ENCODE measurements around the gene PCDHAC2.
A peak's percentile ranks its signal among the peaks of the same experiment; 100 is the strongest.

The PCDHAC2 gene

GRCh38 chr5:140986117-140986521 is 19.8 kb downstream of the PCDHAC2 start:
- no peak overlapping the region for H2BK5ac ChIP-seq (ENCODE audit: low read length)
- no peaks in the 10 kb centered on the region for H3K36me3 ChIP-seq (replicated peaks in 1 of 2; ENCODE audit: control insufficient read depth in 2 of 2, insufficient read depth in 2 of 2, low read length in 2 of 2)
- no peaks in the 10 kb centered on the region for H3K79me1 ChIP-seq (ENCODE audit: low read depth, low read length)
- H4K91ac ChIP-seq (ENCODE audit: low read depth, low read length, poor library complexity): no peak overlapping the region
- H3K4ac ChIP-seq (ENCODE audit: low read length): no peak overlapping the region
- H3K23ac ChIP-seq (ENCODE audit: low read depth, low read length, poor library complexity): no peak overlapping the region
- H2AFZ ChIP-seq (ENCODE audit: low read length): peak overlapping the region; percentile 65
- no peaks in the 10 kb centered on the region for H3K9me3 ChIP-seq (replicated peaks in 1 of 2; ENCODE audit: control insufficient read depth in 2 of 2, insufficient read depth in 1 of 2, low read depth in 1 of 2, low read length in 2 of 2)
- peaks cover 23 to 31% of the 10 kb centered on the region in 2 donors for H3K4me1 ChIP-seq (ENCODE audit: control insufficient read depth in 2 of 2, insufficient read depth in 1 of 2, low read depth in 1 of 2, low read length in 2 of 2)
- no CpG with 5 or more reads among the region's 3 CpGs for WGBS, 2 donors (ENCODE audit: extremely low coverage in 2 of 2, insufficient read length in 2 of 2, insufficient replicate concordance in 1 of 2)
- H4K8ac ChIP-seq (ENCODE audit: low read depth, low read length): no peak overlapping the region
- no peaks in the 10 kb centered on the region for H3K27me3 ChIP-seq (ENCODE audit: control insufficient read depth in 3 of 3, insufficient read depth in 3 of 3, low read depth in 1 of 3, low read length in 3 of 3)
- H3K4me2 ChIP-seq (ENCODE audit: insufficient read depth, low read length, poor library complexity, severe bottlenecking): peak overlapping the region; percentile 21
- no peak overlapping the region for H2BK120ac ChIP-seq (ENCODE audit: low read depth, low read length)
- H2AK5ac ChIP-seq (ENCODE audit: low read depth, low read length): no peak overlapping the region
- no peak overlapping the region for H3K4me3 ChIP-seq (ENCODE audit: low read length in 2 of 2)
- peak; percentile 88 for DNase-seq (ENCODE audit: low spot score)
- H3K18ac ChIP-seq (ENCODE audit: low read length): no peak overlapping the region
- no peak overlapping the region for H2BK12ac ChIP-seq (ENCODE audit: low read length)
- no peak overlapping the region for H2BK15ac ChIP-seq (ENCODE audit: low read length)
- no peak overlapping the region for H3K14ac ChIP-seq (ENCODE audit: low read length)
- H3K9ac ChIP-seq (ENCODE audit: low read depth, low read length, poor library complexity): no peak overlapping the region
- peak overlapping the region; percentile 91 for H3K27ac ChIP-seq (replicated peaks; ENCODE audit: low read length)

- no peak overlapping the region for H3K18ac ChIP-seq (ENCODE audit: low read length)
- no peak overlapping the region for H3K4me2 ChIP-seq (ENCODE audit: insufficient read depth, low read length, poor library complexity, severe bottlenecking)
- no peaks in the 10 kb centered on the region for H3K36me3 ChIP-seq (replicated peaks in 1 of 2; ENCODE audit: control insufficient read depth in 2 of 2, insufficient read depth in 2 of 2, low read length in 2 of 2)
- H2AFZ ChIP-seq (ENCODE audit: low read length): no peak overlapping the region
- peaks cover 23 to 34% of the 10 kb centered on the region in 2 donors for H3K4me1 ChIP-seq (ENCODE audit: control insufficient read depth in 2 of 2, insufficient read depth in 1 of 2, low read depth in 1 of 2, low read length in 2 of 2)
- H3K27me3 ChIP-seq (ENCODE audit: control insufficient read depth in 3 of 3, insufficient read depth in 3 of 3, low read depth in 1 of 3, low read length in 3 of 3): no peaks in the 10 kb centered on the region
- H3K23ac ChIP-seq (ENCODE audit: low read depth, low read length, poor library complexity): no peak overlapping the region
- DNase-seq (ENCODE audit: low spot score): no peak
- H2BK5ac ChIP-seq (ENCODE audit: low read length): no peak overlapping the region
- no peak overlapping the region for H2BK15ac ChIP-seq (ENCODE audit: low read length)
- H3K9me3 ChIP-seq (replicated peaks in 1 of 2; ENCODE audit: control insufficient read depth in 2 of 2, insufficient read depth in 1 of 2, low read depth in 1 of 2, low read length in 2 of 2): no peaks in the 10 kb centered on the region
- no peak overlapping the region for H3K14ac ChIP-seq (ENCODE audit: low read length)
- no peaks in the 10 kb centered on the region for H3K79me1 ChIP-seq (ENCODE audit: low read depth, low read length)
- H4K8ac ChIP-seq (ENCODE audit: low read depth, low read length): no peak overlapping the region
- WGBS, 2 donors (ENCODE audit: extremely low coverage in 2 of 2, insufficient read length in 2 of 2, insufficient replicate concordance in 1 of 2): no CpG with 5 or more reads among the region's 5 CpGs
- H3K9ac ChIP-seq (ENCODE audit: low read depth, low read length, poor library complexity): no peak overlapping the region
- no peak overlapping the region for H3K4ac ChIP-seq (ENCODE audit: low read length)
- H2BK12ac ChIP-seq (ENCODE audit: low read length): no peak overlapping the region
- H4K91ac ChIP-seq (ENCODE audit: low read depth, low read length, poor library complexity): no peak overlapping the region
- H3K27ac ChIP-seq (replicated peaks; ENCODE audit: low read length): no peak overlapping the region
- H3K4me3 ChIP-seq (ENCODE audit: low read length in 2 of 2): no peak overlapping the region
- no peak overlapping the region for H2AK5ac ChIP-seq (ENCODE audit: low read depth, low read length)
- H2BK120ac ChIP-seq (ENCODE audit: low read depth, low read length): no peak overlapping the region
Observed at GRCh38 chr5:140988100-140988499, 21.8 kb downstream of the PCDHAC2 start.

DNA sequence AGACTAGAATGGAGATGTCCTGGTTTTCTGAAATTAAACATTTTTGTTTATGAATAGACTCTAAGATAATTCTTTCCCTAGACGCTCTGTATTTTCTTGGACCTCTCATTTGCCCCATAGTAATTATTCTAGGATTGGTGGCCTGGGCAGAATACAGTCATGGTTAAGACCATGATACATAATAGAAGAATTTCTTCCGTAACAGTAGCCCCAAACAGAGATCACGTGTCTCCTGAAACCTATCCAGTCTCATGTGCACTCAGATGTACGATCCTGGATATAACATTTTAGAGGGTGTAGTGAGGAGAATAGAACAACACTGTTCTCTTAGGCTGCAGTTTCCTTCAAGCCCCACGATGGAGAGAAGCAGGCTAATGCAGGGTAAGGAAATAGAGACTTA is 22.3 kb downstream of the PCDHAC2 start:
- Histone ChIP-seq H4K91ac (ENCODE audit: low read depth, low read length, poor library complexity) (no peak overlapping the region), H3K4me2 (ENCODE audit: insufficient read depth, low read length, poor library complexity, severe bottlenecking) (no peak overlapping the region), H3K9ac (ENCODE audit: low read depth, low read length, poor library complexity) (no peak overlapping the region), H2BK120ac (ENCODE audit: low read depth, low read length) (no peak overlapping the region), H3K27me3 (ENCODE audit: control insufficient read depth in 3 of 3, insufficient read depth in 3 of 3, low read depth in 1 of 3, low read length in 3 of 3) (no peaks in the 10 kb centered on the region), H3K4me1 (ENCODE audit: control insufficient read depth in 2 of 2, insufficient read depth in 1 of 2, low read depth in 1 of 2, low read length in 2 of 2) (peaks cover 23 to 34% of the 10 kb centered on the region in 2 donors), H3K23ac (ENCODE audit: low read depth, low read length, poor library complexity) (no peak overlapping the region), H3K18ac (ENCODE audit: low read length) (no peak overlapping the region), H2BK5ac (ENCODE audit: low read length) (no peak overlapping the region), H4K8ac (ENCODE audit: low read depth, low read length) (no peak overlapping the region), H3K14ac (ENCODE audit: low read length) (no peak overlapping the region), H3K36me3 (replicated peaks in 1 of 2; ENCODE audit: control insufficient read depth in 2 of 2, insufficient read depth in 2 of 2, low read length in 2 of 2) (no peaks in the 10 kb centered on the region), H2AK5ac (ENCODE audit: low read depth, low read length) (no peak overlapping the region), H3K4me3 (ENCODE audit: low read length in 2 of 2) (no peak overlapping the region), H2AFZ (ENCODE audit: low read length) (no peak overlapping the region), H2BK15ac (ENCODE audit: low read length) (no peak overlapping the region), H3K79me1 (ENCODE audit: low read depth, low read length) (no peaks in the 10 kb centered on the region), H3K9me3 (replicated peaks in 1 of 2; ENCODE audit: control insufficient read depth in 2 of 2, insufficient read depth in 1 of 2, low read depth in 1 of 2, low read length in 2 of 2) (no peaks in the 10 kb centered on the region), H3K27ac (replicated peaks; ENCODE audit: low read length) (no peak overlapping the region), H2BK12ac (ENCODE audit: low read length) (no peak overlapping the region), H3K4ac (ENCODE audit: low read length) (no peak overlapping the region)
- DNase-seq (ENCODE audit: low spot score): no peak
- WGBS, 2 donors (ENCODE audit: extremely low coverage in 2 of 2, insufficient read length in 2 of 2, insufficient replicate concordance in 1 of 2): no CpG with 5 or more reads among the region's 5 CpGs

GRCh38 chr5:140989254-140990020 is 23.2 kb downstream of the PCDHAC2 start:
- WGBS, 2 donors (ENCODE audit: extremely low coverage in 2 of 2, insufficient read length in 2 of 2, insufficient replicate concordance in 1 of 2): no CpG with 5 or more reads among the region's 7 CpGs
- no peak overlapping the region for H3K14ac ChIP-seq (ENCODE audit: low read length)
- no peaks in the 10 kb centered on the region for H3K36me3 ChIP-seq (replicated peaks in 1 of 2; ENCODE audit: control insufficient read depth in 2 of 2, insufficient read depth in 2 of 2, low read length in 2 of 2)
- no peaks in the 10 kb centered on the region for H3K9me3 ChIP-seq (replicated peaks in 1 of 2; ENCODE audit: control insufficient read depth in 2 of 2, insufficient read depth in 1 of 2, low read depth in 1 of 2, low read length in 2 of 2)
- H3K27ac ChIP-seq (replicated peaks; ENCODE audit: low read length): no peak overlapping the region
- H2BK120ac ChIP-seq (ENCODE audit: low read depth, low read length): no peak overlapping the region
- no peak overlapping the region for H3K18ac ChIP-seq (ENCODE audit: low read length)
- no peak overlapping the region for H4K91ac ChIP-seq (ENCODE audit: low read depth, low read length, poor library complexity)
- no peak overlapping the region for H2BK15ac ChIP-seq (ENCODE audit: low read length)
- no peak for DNase-seq (ENCODE audit: low spot score)
- H2AFZ ChIP-seq (ENCODE audit: low read length): no peak overlapping the region
- H3K9ac ChIP-seq (ENCODE audit: low read depth, low read length, poor library complexity): no peak overlapping the region
- no peak overlapping the region for H2BK12ac ChIP-seq (ENCODE audit: low read length)
- H3K79me1 ChIP-seq (ENCODE audit: low read depth, low read length): no peaks in the 10 kb centered on the region
- no peak overlapping the region for H2AK5ac ChIP-seq (ENCODE audit: low read depth, low read length)
- no peak overlapping the region for H3K4me3 ChIP-seq (ENCODE audit: low read length in 2 of 2)
- H3K4ac ChIP-seq (ENCODE audit: low read length): no peak overlapping the region
- no peak overlapping the region for H3K23ac ChIP-seq (ENCODE audit: low read depth, low read length, poor library complexity)
- H2BK5ac ChIP-seq (ENCODE audit: low read length): no peak overlapping the region
- no peak overlapping the region for H3K4me2 ChIP-seq (ENCODE audit: insufficient read depth, low read length, poor library complexity, severe bottlenecking)
- peaks cover 23 to 34% of the 10 kb centered on the region in 2 donors for H3K4me1 ChIP-seq (ENCODE audit: control insufficient read depth in 2 of 2, insufficient read depth in 1 of 2, low read depth in 1 of 2, low read length in 2 of 2)
- H3K27me3 ChIP-seq (ENCODE audit: control insufficient read depth in 3 of 3, insufficient read depth in 3 of 3, low read depth in 1 of 3, low read length in 3 of 3): no peaks in the 10 kb centered on the region
- no peak overlapping the region for H4K8ac ChIP-seq (ENCODE audit: low read depth, low read length)
